ENCODE measurements around the gene OR5F1. TPM values are rescaled to one million over a fixed set of nuclear protein-coding genes. Genes with fewer than 3 reads are reported as not detected.

OR5F1 gene
- total and polyA plus RNA-seq, 2 donors (not counting 3 experiments of a cell fraction or from before 2014, with no cell fraction given): not detected

- Histone ChIP-seq H3K9ac (replicated peaks; ENCODE audit: extremely low read depth, insufficient read depth, low read length) (no peak within 1 kb of the TSS), H3K79me2 (ENCODE audit: control insufficient read depth, insufficient read depth, low read length) (no peaks in the 10 kb centered on the region), H3K9me3 (replicated peaks; ENCODE audit: control insufficient read depth, insufficient read depth, low read length) (peaks cover 2% of the 10 kb centered on the region), H3K36me3 (ENCODE audit: control insufficient read depth in 2 of 2, extremely low read depth in 1 of 2, insufficient read depth in 2 of 2, low read length in 2 of 2) (no peaks in the 10 kb centered on the region), H3K27ac (ENCODE audit: insufficient read depth, low read depth, low read length) (no peak within 1 kb of the TSS), H2AFZ (ENCODE audit: low read depth, low read length) (no peak within 1 kb of the TSS), H3K4me2 (ENCODE audit: insufficient read depth, low read length) (no peak within 1 kb of the TSS), H3K9me1 (replicated peaks; ENCODE audit: control insufficient read depth, extremely low read depth, insufficient read depth, low read length) (no peaks in the 10 kb centered on the region), H3K4me3 (replicated peaks in 1 of 3; ENCODE audit: insufficient read depth in 1 of 3, low read depth in 1 of 3, low read length in 3 of 3) (no peak within 1 kb of the TSS), H3K27me3 (ENCODE audit: control insufficient read depth in 2 of 2, insufficient read depth in 2 of 2, low read length in 2 of 2) (no peaks in the 10 kb centered on the region), H4K20me1 (replicated peaks; ENCODE audit: control insufficient read depth, extremely low read depth, insufficient read depth, low read length) (no peaks in the 10 kb centered on the region), H3K4me1 (ENCODE audit: control insufficient read depth, extremely low read depth, insufficient read depth, low read length) (no peaks in the 10 kb centered on the region)
- intact Hi-C loops (cut with micrococcal nuclease): no loop called here
- dilution Hi-C loops (cut with MboI; ENCODE audit: extremely low pct_ligation_motif_present, low sequenced_read_pairs): no loop called here
- no TSS peak for BruUV-seq (replicated peaks)
- ChIA-PET CTCF (no interaction called here), POLR2A (no interaction called here)
- no peak for FAIRE-seq
- TF ChIP-seq MYC (IDR thresholded peaks at IDR 0.05; ENCODE audit: low read depth, low read length): no peak
- TF ChIP-seq GATA2 (IDR thresholded peaks at IDR 0.05; ENCODE audit: insufficient read depth, insufficient read length, low read depth, low read length): no peak
- TF ChIP-seq POLR2A (IDR thresholded peaks at IDR 0.05; ENCODE audit: low read depth, low read length): no peak
- TF ChIP-seq JUN (IDR thresholded peaks at IDR 0.05; ENCODE audit: borderline replicate concordance, insufficient read depth, insufficient read length, low read depth): no peak
- TF ChIP-seq CTCF (IDR thresholded peaks at IDR 0.05; ENCODE audit: extremely low read depth in 1 of 2, insufficient read depth in 1 of 2, low read depth in 1 of 2, low read length in 2 of 2): no peak
- no peak for TF ChIP-seq POLR2AphosphoS5 (IDR thresholded peaks at IDR 0.05; ENCODE audit: insufficient read depth, low read depth, low read length)
- no peak for TF ChIP-seq MAX (IDR thresholded peaks at IDR 0.05; ENCODE audit: insufficient read depth, insufficient read length)
- no peak for TF ChIP-seq FOS (IDR thresholded peaks at IDR 0.05; ENCODE audit: borderline replicate concordance, insufficient read depth, low read length)
- no peak for TF ChIP-seq EZH2 (IDR thresholded peaks at IDR 0.05; ENCODE audit: borderline replicate concordance, low read depth, low read length, severe bottlenecking)
- DNase-seq (ENCODE audit: low read depth, low spot score): no peak
These were observed 24.6 kb downstream of the OR5F1 start, which contains the start of gene OR10AG1 for GRCh38 chr11:55969845-55970244. Gene OR10AG1, minus strand, starts transcription at chr11:55969945. Its CDS starts 38 bp downstream, at chr11:55969907.
